A549 (cell line): ENCODE measurements around the gene CEP97.
"Not testable (repeated sequence)": the region's sequence is repeated elsewhere in the genome, so short reads cannot be mapped to it uniquely, and the experiment has no call there.

Source experiments
- EP300 ChIP-seq, 2 experiments: fragments of >200 bp; sonication (Bioruptor Twin); formaldehyde crosslinking; IDR thresholded peaks; 2 replicates in 1 of 2; 3 replicates in 1 of 2; pipeline ENCODE4 v1.6.1; 2016 to 2017
- MAFK ChIP-seq: fragments of 450-650 bp; IDR thresholded peaks from 2 replicates; pipeline ENCODE4 v1.6.1; 2014; ENCODE audit not compliant: partially characterized antibody
- POLR2A ChIP-seq: IDR thresholded peaks from 2 replicates; pipeline ENCODE4 v1.6.1; 2012; ENCODE audit warnings: mild to moderate bottlenecking, low read length
- SREBF2 ChIP-seq: fragments of 450-650 bp; IDR thresholded peaks from 2 replicates; pipeline ENCODE4 v1.6.1; 2014; ENCODE audit warnings: mild to moderate bottlenecking, moderate library complexity
- ZNF302 ChIP-seq: fragments of 250-450 bp; sonication (Bioruptor Pico); IDR thresholded peaks from 2 replicates; pipeline ENCODE4 v1.9.0; 2021; ENCODE audit warnings: inconsistent platforms, mild to moderate bottlenecking, moderate library complexity
- TF ChIP-seq, protein P1 (sequence below): fragments of >200 bp; sonication (Bioruptor Twin); formaldehyde crosslinking; IDR thresholded peaks from 3 replicates; pipeline ENCODE4 v1.5.1; 2016
- TF ChIP-seq, protein P2 (sequence below): IDR thresholded peaks from 2 replicates; pipeline ENCODE4 v1.6.1; 2012

DNA sequence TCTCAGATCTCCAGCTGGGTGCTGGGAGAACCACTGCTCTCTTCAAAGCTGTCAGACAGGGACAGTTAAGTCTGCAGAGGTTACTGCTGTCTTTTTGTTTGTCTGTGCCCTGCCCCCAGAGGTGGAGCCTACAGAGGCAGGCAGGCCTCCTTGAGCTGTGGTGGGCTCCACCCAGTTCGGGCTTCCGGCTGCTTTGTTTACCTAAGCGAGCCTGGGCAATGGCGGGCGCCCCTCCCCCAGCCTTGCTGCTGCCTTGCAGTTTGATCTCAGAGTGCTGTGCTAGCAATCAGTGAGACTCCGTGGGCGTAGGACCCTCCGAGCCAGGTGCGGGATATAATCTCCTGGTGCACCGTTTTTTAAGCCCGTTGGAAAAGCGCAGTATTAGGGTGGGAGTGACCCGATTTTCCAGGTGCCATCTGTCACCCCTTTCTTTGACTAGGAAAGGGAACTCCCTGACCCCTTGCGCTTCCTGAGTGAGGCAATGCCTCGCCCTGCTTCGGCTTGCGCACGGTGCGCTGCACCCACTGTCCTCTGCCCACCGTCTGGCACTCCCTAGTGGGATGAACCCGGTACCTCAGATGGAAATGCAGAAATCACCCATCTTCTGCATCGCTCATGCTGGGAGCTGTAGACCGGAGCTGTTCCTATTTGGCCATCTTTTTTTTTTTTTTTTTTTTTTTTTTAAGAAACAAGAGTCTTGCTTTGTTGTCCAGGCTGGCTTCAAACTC, 29.1 kb downstream of the CEP97 start:
- TF ChIP-seq, protein P1, sequence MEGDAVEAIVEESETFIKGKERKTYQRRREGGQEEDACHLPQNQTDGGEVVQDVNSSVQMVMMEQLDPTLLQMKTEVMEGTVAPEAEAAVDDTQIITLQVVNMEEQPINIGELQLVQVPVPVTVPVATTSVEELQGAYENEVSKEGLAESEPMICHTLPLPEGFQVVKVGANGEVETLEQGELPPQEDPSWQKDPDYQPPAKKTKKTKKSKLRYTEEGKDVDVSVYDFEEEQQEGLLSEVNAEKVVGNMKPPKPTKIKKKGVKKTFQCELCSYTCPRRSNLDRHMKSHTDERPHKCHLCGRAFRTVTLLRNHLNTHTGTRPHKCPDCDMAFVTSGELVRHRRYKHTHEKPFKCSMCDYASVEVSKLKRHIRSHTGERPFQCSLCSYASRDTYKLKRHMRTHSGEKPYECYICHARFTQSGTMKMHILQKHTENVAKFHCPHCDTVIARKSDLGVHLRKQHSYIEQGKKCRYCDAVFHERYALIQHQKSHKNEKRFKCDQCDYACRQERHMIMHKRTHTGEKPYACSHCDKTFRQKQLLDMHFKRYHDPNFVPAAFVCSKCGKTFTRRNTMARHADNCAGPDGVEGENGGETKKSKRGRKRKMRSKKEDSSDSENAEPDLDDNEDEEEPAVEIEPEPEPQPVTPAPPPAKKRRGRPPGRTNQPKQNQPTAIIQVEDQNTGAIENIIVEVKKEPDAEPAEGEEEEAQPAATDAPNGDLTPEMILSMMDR: not testable (repeated sequence)
- TF ChIP-seq SREBF2; POLR2A; MAFK; EP300 (IDR thresholded peaks at IDR 0.05); ZNF302 (CRISPR knock-in tag): not testable (repeated sequence)
- TF ChIP-seq, protein P2, sequence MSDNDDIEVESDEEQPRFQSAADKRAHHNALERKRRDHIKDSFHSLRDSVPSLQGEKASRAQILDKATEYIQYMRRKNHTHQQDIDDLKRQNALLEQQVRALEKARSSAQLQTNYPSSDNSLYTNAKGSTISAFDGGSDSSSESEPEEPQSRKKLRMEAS: not testable (repeated sequence)
